CD4-positive, CD25-positive, alpha-beta regulatory T cell (primary cell): Measurements from ENCODE around the gene CHPF2. TPM values are rescaled to one million over a fixed set of nuclear protein-coding genes. Genes with fewer than 3 reads are reported as not detected.

Experiments
- ATAC-seq, 2 donors: fragments of 150-1000 bp; cut with Tn5 transposase; one replicate each; pipeline ENCODE4 v1.10.0; 2021; ENCODE audit warnings: low read depth in 2 of 2, moderate number of reproducible peaks in 2 of 2, moderate library complexity in 1 of 2
- DNase-seq, 3 donors: peaks; one replicate each; pipeline versions ENCODE4 v3.0.0 to v3.0.0-alpha.2; 2012 to 2022; ENCODE audit warnings: mixed read lengths in 1 of 3
- H3K27ac ChIP-seq: one replicate; pipeline ENCODE4 v1.7.0; 2013; ENCODE audit warnings: mild to moderate bottlenecking, low read length; ENCODE audit not compliant: insufficient read depth, poor library complexity, severe bottlenecking
- H3K27me3 ChIP-seq: one replicate; pipeline ENCODE4 v1.7.0; 2013; ENCODE audit warnings: low read length; ENCODE audit not compliant: control insufficient read depth, insufficient read depth
- H3K36me3 ChIP-seq: one replicate; pipeline ENCODE4 v1.7.0; 2013; ENCODE audit warnings: mild to moderate bottlenecking, low read length, moderate library complexity; ENCODE audit not compliant: control insufficient read depth, insufficient read depth
- H3K4me1 ChIP-seq: 2 replicates; pipeline ENCODE4 v1.7.0; 2013; ENCODE audit warnings: mild to moderate bottlenecking, low read length; ENCODE audit not compliant: insufficient read depth, control insufficient read depth, poor library complexity, severe bottlenecking
- H3K4me3 ChIP-seq: one replicate; pipeline ENCODE4 v1.7.0; 2013; ENCODE audit warnings: low read depth, mild to moderate bottlenecking, low read length, moderate library complexity
- H3K9me3 ChIP-seq, 2 experiments: 1 replicate in 1 of 2; 2 replicates in 1 of 2; pipeline ENCODE4 v1.7.0; 2013; ENCODE audit warnings: low read length in 2 of 2, mild to moderate bottlenecking in 1 of 2, moderate library complexity in 1 of 2; ENCODE audit not compliant: control insufficient read depth in 2 of 2
- H3K27ac Mint-ChIP-seq, 3 donors: one replicate each; pipeline ENCODE4 v1.8.0; 2020 to 2022; ENCODE audit warnings: mild to moderate bottlenecking in 3 of 3, mixed read lengths in 3 of 3, moderate library complexity in 2 of 3
- H3K27me3 Mint-ChIP-seq: one replicate; pipeline ENCODE4 v1.8.0; 2022; ENCODE audit warnings: mild to moderate bottlenecking, mixed read lengths
- H3K36me3 Mint-ChIP-seq: one replicate; pipeline ENCODE4 v1.8.0; 2020; ENCODE audit warnings: mixed read lengths
- H3K4me1 Mint-ChIP-seq, 4 donors: one replicate each; pipeline ENCODE4 v1.8.0; 2020 to 2022; ENCODE audit warnings: mixed read lengths in 4 of 4, mild to moderate bottlenecking in 1 of 4
- H3K4me3 Mint-ChIP-seq, 4 donors: one replicate each; pipeline ENCODE4 v1.8.0; 2020 to 2022; ENCODE audit warnings: mild to moderate bottlenecking in 4 of 4, mixed read lengths in 4 of 4, moderate library complexity in 3 of 4
- H3K9me3 Mint-ChIP-seq, 7 donors: one replicate each; pipeline ENCODE4 v1.8.0; 2020 to 2022; ENCODE audit warnings: mixed read lengths in 7 of 7, mild to moderate bottlenecking in 3 of 7, moderate library complexity in 2 of 7
- polyA plus RNA-seq, 4 donors: library from polyadenylated mRNA; unstranded; fragments of 300-500 nt; fragmentation: Illumina TruSeq; gene quantifications; one replicate each; pipeline ENCODE4 v1.2.3, GENCODE V29; 2021
- total RNA-seq: library from RNA; stranded (reverse); gene quantifications from one replicate; pipeline ENCODE4 v1.2.3, GENCODE V29; 2022

The CHPF2 gene
- total and polyA plus RNA-seq, 5 donors from 2014 or later: 18.8 to 38.8 (median 24.4) TPM

DNA sequence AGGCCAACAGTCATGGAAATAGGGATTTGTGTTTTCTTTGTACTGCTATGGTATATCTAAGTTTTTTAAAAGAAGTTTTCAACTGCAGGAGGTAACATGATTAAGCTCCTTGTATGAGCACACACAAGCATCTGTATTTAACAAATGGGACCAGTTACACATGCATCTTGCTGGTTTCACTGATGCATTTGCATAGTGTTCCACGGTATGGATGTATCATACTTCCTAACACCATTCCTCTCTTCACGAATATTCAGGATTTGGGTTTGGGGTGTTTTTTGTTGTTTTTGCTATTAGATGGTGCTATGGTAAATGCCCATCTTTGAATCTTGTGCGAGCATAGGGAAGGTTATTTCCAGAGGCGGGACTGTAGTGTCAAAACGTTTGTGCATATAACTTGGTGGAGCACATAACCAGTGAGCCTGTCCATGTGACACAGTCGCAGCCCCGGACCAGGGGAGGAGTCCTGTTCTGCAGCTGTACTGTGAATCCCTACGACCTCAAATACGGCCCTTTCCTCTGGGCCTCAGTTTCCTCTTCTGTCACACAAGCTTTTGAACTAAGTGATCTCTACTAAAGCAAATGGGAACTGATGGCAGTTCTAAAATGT is 23.9 kb upstream of the CHPF2 start:
- Mint-ChIP-seq H3K27me3 (peaks cover 6% of the 10 kb centered on the region), H3K27ac (no peak overlapping the region), H3K9me3 (no peaks in the 10 kb centered on the region), H3K4me3 (no peak overlapping the region), H3K36me3 (peaks cover 4% of the 10 kb centered on the region), H3K4me1 (peaks cover 10 to 22% (median 17%) of the 10 kb centered on the region in 4 donors)
- no peak for DNase-seq
- Histone ChIP-seq H3K4me3 (no peak overlapping the region), H3K27me3 (no peaks in the 10 kb centered on the region), H3K4me1 (peaks cover 16% of the 10 kb centered on the region), H3K27ac (no peak overlapping the region), H3K9me3 (no peaks in the 10 kb centered on the region), H3K36me3 (peaks cover 8% of the 10 kb centered on the region)
- ATAC-seq: no peak

- Mint-ChIP-seq H3K27me3 (peaks cover 6% of the 10 kb centered on the region), H3K36me3 (peaks cover 10% of the 10 kb centered on the region), H3K4me3 (no peak overlapping the region), H3K4me1 (peaks cover 10 to 22% (median 17%) of the 10 kb centered on the region in 4 donors), H3K27ac (no peak overlapping the region), H3K9me3 (no peaks in the 10 kb centered on the region)
- no peak for DNase-seq
- Histone ChIP-seq H3K36me3 (peaks cover 20% of the 10 kb centered on the region), H3K27ac (no peak overlapping the region), H3K9me3 (no peaks in the 10 kb centered on the region), H3K27me3 (no peaks in the 10 kb centered on the region), H3K4me3 (no peak overlapping the region), H3K4me1 (peaks cover 16% of the 10 kb centered on the region)
- ATAC-seq: no peak
Observed at GRCh38 chr7:151209588-151209987, 22.7 kb upstream of the CHPF2 start.

DNA sequence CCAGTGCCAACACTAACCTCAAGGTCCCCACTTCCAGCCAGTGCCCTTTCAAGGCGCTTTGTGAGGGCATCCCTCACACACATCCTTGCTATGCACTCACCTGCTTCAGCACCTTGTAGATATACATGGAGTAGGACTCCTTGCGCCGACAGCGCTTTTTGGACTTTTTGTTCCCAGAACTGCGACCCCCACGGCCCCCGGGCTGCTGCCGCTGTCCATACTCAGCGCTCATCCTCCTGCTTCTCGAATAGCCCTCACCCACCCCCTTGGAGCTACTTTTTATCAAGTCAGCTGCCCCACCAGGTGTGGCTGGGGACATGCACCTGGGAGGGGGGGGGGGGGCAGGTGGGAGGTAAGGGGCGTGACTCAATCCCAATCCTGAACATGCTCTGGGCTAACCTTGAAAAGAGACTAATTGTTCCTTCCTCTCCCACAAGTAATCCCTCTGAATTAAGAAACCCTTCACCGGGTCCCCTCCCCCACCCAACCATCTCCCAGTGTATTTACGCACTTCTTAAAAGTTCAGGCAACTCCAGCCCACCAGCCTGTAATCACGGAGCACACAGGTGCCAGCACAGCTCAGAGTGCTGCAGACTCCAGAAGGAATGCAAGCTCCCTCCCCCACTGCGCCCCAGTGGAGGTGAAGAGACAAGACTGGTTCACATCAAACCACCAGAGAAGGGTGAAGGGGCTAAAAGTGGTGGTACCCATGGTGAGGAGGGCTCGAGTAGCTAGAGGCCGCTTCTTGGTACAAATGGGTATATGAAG is 22.0 kb upstream of the CHPF2 start, which contains the start of gene H2BK1:
H2BK1 (minus strand) TSS at position 402 of the 768 bp plus-strand sequence; CDS start at position 232, 170 bp downstream.
- H3K27ac Mint-ChIP-seq: peak within 1 kb of the TSS in 1 of 3 donors; percentile 44
- H3K9me3 Mint-ChIP-seq: no peaks in the 10 kb centered on the region
- peaks cover 10 to 22% (median 17%) of the 10 kb centered on the region in 4 donors for H3K4me1 Mint-ChIP-seq

DNA sequence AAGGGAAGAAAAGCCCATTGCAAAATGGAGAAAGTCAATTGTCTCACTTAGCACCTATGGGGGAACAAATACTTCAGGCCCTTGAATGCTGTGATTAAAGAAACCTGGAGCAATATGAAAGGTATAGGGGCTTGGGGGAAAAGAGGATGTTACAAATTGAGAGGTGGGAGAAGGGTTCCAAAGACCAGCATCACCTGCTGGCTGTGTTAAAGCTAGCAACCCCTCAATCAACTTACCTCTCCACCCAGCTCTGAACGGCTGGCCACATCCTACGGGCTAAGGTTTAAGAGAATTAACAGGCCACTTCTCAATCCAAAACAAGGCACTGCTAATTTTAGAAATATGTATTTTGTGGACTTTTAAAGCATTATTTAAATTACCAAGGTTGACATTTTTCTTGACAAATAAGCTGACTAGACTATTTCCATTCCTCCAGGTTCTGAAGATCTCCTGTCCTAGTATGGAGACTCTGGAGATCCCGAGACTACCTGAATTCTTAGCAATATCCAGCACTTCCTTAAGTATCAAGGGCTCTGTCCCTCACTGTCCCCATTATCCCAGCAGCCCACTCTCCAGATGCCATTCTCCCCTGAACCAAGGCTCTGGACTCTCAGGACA is 21.0 kb upstream of the CHPF2 start:
- no peaks in the 10 kb centered on the region for H3K27me3 ChIP-seq
- ATAC-seq (no peak), DNase-seq (no peak)
- H3K9me3 Mint-ChIP-seq: no peaks in the 10 kb centered on the region
- peaks cover 10 to 18% (median 15%) of the 10 kb centered on the region in 4 donors for H3K4me1 Mint-ChIP-seq
- peaks cover 37% of the 10 kb centered on the region for H3K36me3 ChIP-seq
- no peak overlapping the region for H3K27ac ChIP-seq
- peak overlapping the region in 2 of 3 donors; percentile 20 to 44 for H3K27ac Mint-ChIP-seq
- peaks cover 19% of the 10 kb centered on the region for H3K36me3 Mint-ChIP-seq
- peaks cover 16% of the 10 kb centered on the region for H3K4me1 ChIP-seq
- H3K4me3 Mint-ChIP-seq: no peak overlapping the region
- no peaks in the 10 kb centered on the region for H3K9me3 ChIP-seq
- H3K4me3 ChIP-seq: no peak overlapping the region
- peaks cover 6% of the 10 kb centered on the region for H3K27me3 Mint-ChIP-seq

More for the DNA sequence above, 22.0 kb upstream of the CHPF2 start, which contains the start of gene H2BK1:
- peaks cover 6% of the 10 kb centered on the region for H3K27me3 Mint-ChIP-seq
- Histone ChIP-seq H3K4me1 (peaks cover 16% of the 10 kb centered on the region), H3K4me3 (no peak within 1 kb of the TSS), H3K9me3 (no peaks in the 10 kb centered on the region), H3K27me3 (no peaks in the 10 kb centered on the region), H3K36me3 (peaks cover 27% of the 10 kb centered on the region), H3K27ac (no peak within 1 kb of the TSS)
- no peak for DNase-seq
- H3K4me3 Mint-ChIP-seq: peak within 1 kb of the TSS in 2 of 4 donors; percentile 9 to 23
- no peak for ATAC-seq
- peaks cover 15% of the 10 kb centered on the region for H3K36me3 Mint-ChIP-seq

DNA sequence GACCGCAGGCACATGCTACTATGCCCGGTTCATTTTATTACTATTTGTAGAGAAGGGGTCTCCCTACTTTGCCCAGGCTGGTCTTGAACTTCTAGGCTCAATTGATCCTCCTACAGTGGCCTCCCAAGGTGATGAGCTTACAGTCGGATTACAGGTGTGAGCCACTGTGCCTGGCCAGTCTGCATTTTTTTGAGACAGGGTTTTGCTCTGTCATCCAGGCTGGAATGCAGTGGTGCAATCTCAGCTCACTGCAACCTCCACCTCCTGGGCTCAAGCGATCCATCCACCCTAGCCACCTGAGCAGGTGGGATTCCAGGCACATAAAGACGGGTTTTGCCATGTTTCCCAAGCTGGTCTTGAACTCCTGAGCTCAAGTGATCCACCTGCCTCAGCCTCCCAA is 19.7 kb upstream of the CHPF2 start:
- Histone ChIP-seq H3K9me3 (no peaks in the 10 kb centered on the region), H3K27ac (no peak overlapping the region), H3K27me3 (no peaks in the 10 kb centered on the region), H3K4me3 (no peak overlapping the region), H3K36me3 (peaks cover 49% of the 10 kb centered on the region), H3K4me1 (peaks cover 3% of the 10 kb centered on the region)
- Mint-ChIP-seq H3K27ac (no peak overlapping the region), H3K4me1 (peaks cover 0 to 6% (median 4%) of the 10 kb centered on the region in 4 donors), H3K36me3 (peaks cover 19% of the 10 kb centered on the region), H3K4me3 (no peak overlapping the region), H3K9me3 (no peaks in the 10 kb centered on the region), H3K27me3 (no peaks in the 10 kb centered on the region)
- DNase-seq: no peak
- no peak for ATAC-seq

- no peaks in the 10 kb centered on the region for H3K27me3 ChIP-seq
- Mint-ChIP-seq H3K27me3 (no peaks in the 10 kb centered on the region), H3K4me3 (no peak overlapping the region), H3K9me3 (no peaks in the 10 kb centered on the region), H3K27ac (no peak overlapping the region), H3K36me3 (peaks cover 31% of the 10 kb centered on the region), H3K4me1 (no peaks in the 10 kb centered on the region)
- no peak overlapping the region for H3K4me3 ChIP-seq
- H3K4me1 ChIP-seq: no peaks in the 10 kb centered on the region
- ATAC-seq (no peak), DNase-seq (no peak)
- H3K36me3 ChIP-seq: peaks cover 61% of the 10 kb centered on the region
- H3K27ac ChIP-seq: no peak overlapping the region
- no peaks in the 10 kb centered on the region for H3K9me3 ChIP-seq
Observed at GRCh38 chr7:151213826-151214225, 18.5 kb upstream of the CHPF2 start.

DNA sequence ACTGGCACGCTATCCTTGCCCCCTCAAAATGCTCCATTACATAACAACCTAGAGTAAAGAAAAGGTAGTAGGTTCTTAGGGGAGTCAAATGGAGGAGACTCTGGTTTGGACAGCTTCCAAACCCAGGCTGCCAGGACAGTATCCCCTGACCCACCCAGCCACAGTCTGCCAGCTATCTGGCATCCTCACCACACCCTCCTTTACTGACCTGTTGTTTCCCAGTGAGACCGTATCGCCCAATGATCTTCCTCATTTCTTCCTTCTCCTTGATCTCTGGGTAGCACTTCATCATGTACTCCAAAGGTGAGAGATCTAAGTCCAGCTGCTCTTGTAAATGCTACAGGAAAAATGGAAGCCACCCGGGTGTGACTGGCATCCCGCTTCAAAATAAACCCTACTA is 16.9 kb upstream of the CHPF2 start:
- Histone ChIP-seq H3K4me3 (no peak overlapping the region), H3K36me3 (peaks cover 69% of the 10 kb centered on the region), H3K27ac (no peak overlapping the region), H3K27me3 (no peaks in the 10 kb centered on the region), H3K4me1 (no peaks in the 10 kb centered on the region), H3K9me3 (no peaks in the 10 kb centered on the region)
- Mint-ChIP-seq H3K27me3 (no peaks in the 10 kb centered on the region), H3K4me1 (peaks cover 0 to 2% (median under 1%) of the 10 kb centered on the region in 4 donors), H3K9me3 (no peaks in the 10 kb centered on the region), H3K36me3 (peaks cover 35% of the 10 kb centered on the region), H3K27ac (peak overlapping the region in 1 of 3 donors; percentile 87), H3K4me3 (no peak overlapping the region)
- ATAC-seq (no peak), DNase-seq (no peak)
